ENCODE results near the gene LRRC18.

Gene LRRC18

DNA sequence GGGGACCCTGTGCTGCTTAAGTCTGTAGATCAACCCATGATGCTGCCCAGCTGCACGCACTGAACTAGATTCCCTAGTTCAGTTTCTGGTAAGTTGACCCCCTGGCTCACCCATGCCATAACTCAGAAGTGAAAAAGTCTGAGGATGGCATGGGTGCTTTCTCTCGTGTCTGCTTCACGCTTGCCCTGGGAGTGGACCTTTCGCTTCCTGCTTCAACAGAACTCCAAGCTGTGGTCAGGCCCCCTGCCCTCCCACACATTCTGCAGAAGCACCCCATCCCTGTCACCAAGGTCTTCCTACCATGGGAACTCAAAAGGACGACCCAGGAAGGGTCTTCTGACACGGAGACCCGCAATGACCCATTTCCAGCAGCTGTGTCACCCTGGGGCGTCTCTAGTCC lies 39.9 kb downstream of the LRRC18 start:
- no peak for TF ChIP-seq EZH2phosphoT487 (IDR thresholded peaks at IDR 0.05; ENCODE audit: borderline replicate concordance, low read length)
- TF ChIP-seq CTCF (IDR thresholded peaks at IDR 0.05; ENCODE audit: low read depth, low read length, poor library complexity, severe bottlenecking): no peak
- no peaks in the 10 kb centered on the region for H4K20me1 ChIP-seq (ENCODE audit: control insufficient read depth, insufficient read depth, low read depth, low read length)
- peaks cover 28% of the 10 kb centered on the region for H3K36me3 ChIP-seq (ENCODE audit: control insufficient read depth, low read length)
- H3K79me2 ChIP-seq (ENCODE audit: control insufficient read depth, low read length): no peaks in the 10 kb centered on the region
- H3K9me3 ChIP-seq (ENCODE audit: control insufficient read depth, insufficient read depth, low read length): no peaks in the 10 kb centered on the region
- H3K9me2 ChIP-seq (replicated peaks; ENCODE audit: control insufficient read depth, low read length): no peaks in the 10 kb centered on the region
- no peak overlapping the region for H3K4me3 ChIP-seq (ENCODE audit: low read length)
- H3K27me3 ChIP-seq (ENCODE audit: control insufficient read depth, low read length): no peaks in the 10 kb centered on the region
- no peak overlapping the region for H3K27ac ChIP-seq (ENCODE audit: low read depth, low read length)
- H3K4me2 ChIP-seq (ENCODE audit: low read length): no peak overlapping the region
- no peaks in the 10 kb centered on the region for H3K4me1 ChIP-seq (ENCODE audit: control insufficient read depth, low read length)
- no peaks in the 10 kb centered on the region for H3F3A ChIP-seq (ENCODE audit: control insufficient read depth, insufficient read depth)

GRCh38 chr10:48898426-48898825 lies 41.2 kb downstream of the LRRC18 start:
- Histone ChIP-seq H3K9me2 (replicated peaks; ENCODE audit: control insufficient read depth, low read length) (no peaks in the 10 kb centered on the region), H4K20me1 (ENCODE audit: control insufficient read depth, insufficient read depth, low read depth, low read length) (no peaks in the 10 kb centered on the region), H3K4me1 (ENCODE audit: control insufficient read depth, low read length) (no peaks in the 10 kb centered on the region), H3K79me2 (ENCODE audit: control insufficient read depth, low read length) (no peaks in the 10 kb centered on the region), H3K4me3 (ENCODE audit: low read length) (no peak overlapping the region), H3K27ac (ENCODE audit: low read depth, low read length) (no peak overlapping the region), H3K4me2 (ENCODE audit: low read length) (no peak overlapping the region), H3K27me3 (ENCODE audit: control insufficient read depth, low read length) (no peaks in the 10 kb centered on the region), H3F3A (ENCODE audit: control insufficient read depth, insufficient read depth) (no peaks in the 10 kb centered on the region), H3K9me3 (ENCODE audit: control insufficient read depth, insufficient read depth, low read length) (no peaks in the 10 kb centered on the region), H3K36me3 (ENCODE audit: control insufficient read depth, low read length) (peaks cover 29% of the 10 kb centered on the region)
- TF ChIP-seq EZH2phosphoT487 (IDR thresholded peaks at IDR 0.05; ENCODE audit: borderline replicate concordance, low read length): no peak
- no peak for TF ChIP-seq CTCF (IDR thresholded peaks at IDR 0.05; ENCODE audit: low read depth, low read length, poor library complexity, severe bottlenecking)

DNA sequence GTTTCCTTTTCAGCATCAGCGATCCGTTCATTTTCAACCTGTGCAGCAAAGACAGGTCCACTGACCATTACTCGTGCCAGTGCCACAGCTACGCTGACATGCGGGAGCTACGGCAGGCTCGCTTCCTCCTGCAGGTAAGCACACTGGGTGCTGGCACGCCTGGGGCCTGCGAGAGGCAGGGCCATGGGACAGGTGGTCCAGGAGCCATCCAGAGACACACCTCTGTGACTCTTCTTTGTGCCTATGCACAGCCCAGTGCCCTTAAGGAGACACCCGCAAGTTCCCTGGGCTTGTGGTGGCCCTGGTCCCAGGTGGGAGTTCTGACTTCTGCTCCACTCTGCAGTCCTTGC lies 42.2 kb downstream of the LRRC18 start:
- Histone ChIP-seq H3K27me3 (ENCODE audit: control insufficient read depth, low read length) (no peaks in the 10 kb centered on the region), H3K4me1 (ENCODE audit: control insufficient read depth, low read length) (no peaks in the 10 kb centered on the region)

More for the DNA sequence above, 42.2 kb downstream of the LRRC18 start:
- H3K9me3 ChIP-seq (ENCODE audit: control insufficient read depth, insufficient read depth, low read length): no peaks in the 10 kb centered on the region
- no peak overlapping the region for H3K4me3 ChIP-seq (ENCODE audit: low read length)
- H4K20me1 ChIP-seq (ENCODE audit: control insufficient read depth, insufficient read depth, low read depth, low read length): no peaks in the 10 kb centered on the region
- TF ChIP-seq CTCF (IDR thresholded peaks at IDR 0.05; ENCODE audit: low read depth, low read length, poor library complexity, severe bottlenecking): no peak
- no peak for TF ChIP-seq EZH2phosphoT487 (IDR thresholded peaks at IDR 0.05; ENCODE audit: borderline replicate concordance, low read length)
- no peaks in the 10 kb centered on the region for H3K9me2 ChIP-seq (replicated peaks; ENCODE audit: control insufficient read depth, low read length)
- peaks cover 34% of the 10 kb centered on the region for H3K36me3 ChIP-seq (ENCODE audit: control insufficient read depth, low read length)
- H3K4me2 ChIP-seq (ENCODE audit: low read length): no peak overlapping the region
- H3K27ac ChIP-seq (ENCODE audit: low read depth, low read length): no peak overlapping the region
- no peaks in the 10 kb centered on the region for H3F3A ChIP-seq (ENCODE audit: control insufficient read depth, insufficient read depth)
- no peaks in the 10 kb centered on the region for H3K79me2 ChIP-seq (ENCODE audit: control insufficient read depth, low read length)

Data from DOHH2 (cell line).